WTC11 (cell line): ENCODE measurements around the gene RNU2-1. TPM values are rescaled to one million over a fixed set of nuclear protein-coding genes. Genes with fewer than 3 reads are reported as not detected.

Experiments
- ATF1 ChIP-seq: sonication (generic); formaldehyde crosslinking; IDR thresholded peaks from 2 replicates; pipeline ENCODE4 v1.8.1; 2023; ENCODE audit warnings: mild to moderate bottlenecking, moderate library complexity, missing genetic modification reagents
- CREB1 ChIP-seq: sonication (generic); formaldehyde crosslinking; IDR thresholded peaks from 2 replicates; pipeline ENCODE4 v1.8.0; 2023; ENCODE audit warnings: mild to moderate bottlenecking, missing genetic modification reagents
- ELF4 ChIP-seq: sonication (generic); formaldehyde crosslinking; IDR thresholded peaks from 2 replicates; pipeline ENCODE4 v1.8.1; 2022; ENCODE audit warnings: low read depth, mild to moderate bottlenecking, moderate library complexity, missing genetic modification reagents
- GABPB1 ChIP-seq: sonication (generic); formaldehyde crosslinking; IDR thresholded peaks from 2 replicates; pipeline ENCODE4 v1.8.1; 2023; ENCODE audit warnings: mild to moderate bottlenecking, missing genetic modification reagents
- IRF2 ChIP-seq: sonication (generic); formaldehyde crosslinking; IDR thresholded peaks from 2 replicates; pipeline ENCODE4 v1.8.0; 2022; ENCODE audit warnings: low read depth, missing genetic modification reagents, borderline replicate concordance
- JAZF1 ChIP-seq: fragments of 250-450 bp; sonication (Bioruptor Pico); IDR thresholded peaks from 2 replicates; pipeline ENCODE4 v1.9.0; 2021; ENCODE audit warnings: moderate library complexity, mild to moderate bottlenecking, inconsistent platforms
- NR1H2 ChIP-seq: sonication (generic); formaldehyde crosslinking; IDR thresholded peaks from 2 replicates; pipeline ENCODE4 v1.9.0; 2021; ENCODE audit warnings: mild to moderate bottlenecking, moderate library complexity, missing genetic modification reagents
- ZBTB21 ChIP-seq: sonication (generic); formaldehyde crosslinking; IDR thresholded peaks from 2 replicates; pipeline ENCODE4 v1.8.1; 2023; ENCODE audit warnings: mild to moderate bottlenecking, missing genetic modification reagents, borderline replicate concordance
- total RNA-seq: library from RNA; stranded (reverse); gene quantifications from 3 replicates; pipeline ENCODE4 v1.2.3, GENCODE V29; 2021
- TF ChIP-seq, protein P1 (sequence below): fragments of 250-450 bp; sonication (Bioruptor Pico); IDR thresholded peaks from 2 replicates; pipeline ENCODE4 v2.1.2; 2022; ENCODE audit warnings: mild to moderate bottlenecking, moderate library complexity
- TF ChIP-seq, protein P2 (sequence below): sonication (generic); formaldehyde crosslinking; IDR thresholded peaks from 2 replicates; pipeline ENCODE4 v1.8.1; 2023; ENCODE audit warnings: mild to moderate bottlenecking, missing genetic modification reagents
- TF ChIP-seq, protein P3 (sequence below): sonication (generic); formaldehyde crosslinking; IDR thresholded peaks from 2 replicates; pipeline ENCODE4 v1.8.0; 2023; ENCODE audit warnings: missing genetic modification reagents, mild to moderate bottlenecking, borderline replicate concordance
- TF ChIP-seq, protein P4 (sequence below): fragments of 200-600 bp; IDR thresholded peaks from 2 replicates; pipeline ENCODE4 v1.8.0; 2022; ENCODE audit warnings: antibody characterized with exemption
- TF ChIP-seq, protein P5 (sequence below): sonication (generic); formaldehyde crosslinking; IDR thresholded peaks from 2 replicates; pipeline ENCODE4 v1.8.0; 2022; ENCODE audit warnings: mild to moderate bottlenecking, missing genetic modification reagents

The RNU2-1 gene
- total RNA-seq, 1 experiment from 2014 or later, result 6,122 TPM

DNA sequence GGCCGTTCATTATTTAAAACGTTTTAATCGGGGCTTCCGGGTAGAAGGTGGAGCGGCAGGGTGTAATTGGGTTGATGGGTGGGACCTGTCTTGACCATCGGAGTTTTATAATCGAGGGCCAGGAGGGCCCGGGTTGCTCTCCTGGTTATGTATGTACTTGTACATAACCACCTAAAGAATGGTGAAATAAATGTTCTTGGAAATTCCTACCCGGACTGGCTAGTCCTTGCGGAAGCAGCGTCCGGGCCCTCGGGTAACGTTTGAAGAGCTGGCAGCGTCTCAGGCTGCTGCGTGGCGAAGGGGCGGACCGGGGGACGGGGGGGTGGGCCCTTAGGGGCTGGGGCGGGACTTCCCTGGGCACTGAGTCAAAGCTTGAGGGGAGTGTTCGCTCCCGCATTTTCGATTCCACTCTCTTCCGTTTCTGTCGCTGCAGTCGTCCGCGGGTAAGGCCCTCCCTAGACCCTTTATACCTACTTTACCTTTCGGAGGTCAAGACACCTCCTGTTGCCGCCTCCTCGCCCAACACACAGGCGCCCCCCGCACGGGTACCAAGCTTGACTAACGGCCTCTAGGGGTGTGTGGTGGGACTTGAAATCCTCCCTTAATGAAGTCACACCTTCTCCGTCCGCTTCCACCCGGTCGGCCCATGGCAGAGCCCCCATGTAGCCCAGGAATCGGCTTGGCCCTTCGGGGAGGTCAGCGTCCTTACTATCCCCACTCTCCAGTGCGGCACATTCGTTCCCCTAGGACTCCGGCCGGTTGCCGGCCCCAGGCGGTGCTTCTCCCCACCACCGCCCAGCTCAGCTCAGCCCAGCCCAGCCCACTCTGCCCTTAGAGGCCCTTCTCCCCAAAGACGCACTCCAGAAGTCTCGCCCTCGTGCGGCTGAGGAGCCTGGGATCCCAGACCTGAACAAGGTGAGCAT is 22.0 kb downstream of the RNU2-1 start, which contains the start of gene TMEM106A (continued):
- TF ChIP-seq, protein P1, sequence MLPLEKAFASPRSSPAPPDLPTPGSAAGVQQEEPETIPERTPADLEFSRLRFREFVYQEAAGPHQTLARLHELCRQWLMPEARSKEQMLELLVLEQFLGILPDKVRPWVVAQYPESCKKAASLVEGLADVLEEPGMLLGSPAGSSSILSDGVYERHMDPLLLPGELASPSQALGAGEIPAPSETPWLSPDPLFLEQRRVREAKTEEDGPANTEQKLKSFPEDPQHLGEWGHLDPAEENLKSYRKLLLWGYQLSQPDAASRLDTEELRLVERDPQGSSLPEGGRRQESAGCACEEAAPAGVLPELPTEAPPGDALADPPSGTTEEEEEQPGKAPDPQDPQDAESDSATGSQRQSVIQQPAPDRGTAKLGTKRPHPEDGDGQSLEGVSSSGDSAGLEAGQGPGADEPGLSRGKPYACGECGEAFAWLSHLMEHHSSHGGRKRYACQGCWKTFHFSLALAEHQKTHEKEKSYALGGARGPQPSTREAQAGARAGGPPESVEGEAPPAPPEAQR (CRISPR knock-in tag), result no peak
- TF ChIP-seq, protein P2, sequence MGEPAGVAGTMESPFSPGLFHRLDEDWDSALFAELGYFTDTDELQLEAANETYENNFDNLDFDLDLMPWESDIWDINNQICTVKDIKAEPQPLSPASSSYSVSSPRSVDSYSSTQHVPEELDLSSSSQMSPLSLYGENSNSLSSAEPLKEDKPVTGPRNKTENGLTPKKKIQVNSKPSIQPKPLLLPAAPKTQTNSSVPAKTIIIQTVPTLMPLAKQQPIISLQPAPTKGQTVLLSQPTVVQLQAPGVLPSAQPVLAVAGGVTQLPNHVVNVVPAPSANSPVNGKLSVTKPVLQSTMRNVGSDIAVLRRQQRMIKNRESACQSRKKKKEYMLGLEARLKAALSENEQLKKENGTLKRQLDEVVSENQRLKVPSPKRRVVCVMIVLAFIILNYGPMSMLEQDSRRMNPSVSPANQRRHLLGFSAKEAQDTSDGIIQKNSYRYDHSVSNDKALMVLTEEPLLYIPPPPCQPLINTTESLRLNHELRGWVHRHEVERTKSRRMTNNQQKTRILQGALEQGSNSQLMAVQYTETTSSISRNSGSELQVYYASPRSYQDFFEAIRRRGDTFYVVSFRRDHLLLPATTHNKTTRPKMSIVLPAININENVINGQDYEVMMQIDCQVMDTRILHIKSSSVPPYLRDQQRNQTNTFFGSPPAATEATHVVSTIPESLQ (CRISPR knock-in tag), result no peak
- TF ChIP-seq NR1H2 (CRISPR knock-in tag), result no peak
- no peak for TF ChIP-seq JAZF1 (CRISPR knock-in tag)
- TF ChIP-seq, protein P3, sequence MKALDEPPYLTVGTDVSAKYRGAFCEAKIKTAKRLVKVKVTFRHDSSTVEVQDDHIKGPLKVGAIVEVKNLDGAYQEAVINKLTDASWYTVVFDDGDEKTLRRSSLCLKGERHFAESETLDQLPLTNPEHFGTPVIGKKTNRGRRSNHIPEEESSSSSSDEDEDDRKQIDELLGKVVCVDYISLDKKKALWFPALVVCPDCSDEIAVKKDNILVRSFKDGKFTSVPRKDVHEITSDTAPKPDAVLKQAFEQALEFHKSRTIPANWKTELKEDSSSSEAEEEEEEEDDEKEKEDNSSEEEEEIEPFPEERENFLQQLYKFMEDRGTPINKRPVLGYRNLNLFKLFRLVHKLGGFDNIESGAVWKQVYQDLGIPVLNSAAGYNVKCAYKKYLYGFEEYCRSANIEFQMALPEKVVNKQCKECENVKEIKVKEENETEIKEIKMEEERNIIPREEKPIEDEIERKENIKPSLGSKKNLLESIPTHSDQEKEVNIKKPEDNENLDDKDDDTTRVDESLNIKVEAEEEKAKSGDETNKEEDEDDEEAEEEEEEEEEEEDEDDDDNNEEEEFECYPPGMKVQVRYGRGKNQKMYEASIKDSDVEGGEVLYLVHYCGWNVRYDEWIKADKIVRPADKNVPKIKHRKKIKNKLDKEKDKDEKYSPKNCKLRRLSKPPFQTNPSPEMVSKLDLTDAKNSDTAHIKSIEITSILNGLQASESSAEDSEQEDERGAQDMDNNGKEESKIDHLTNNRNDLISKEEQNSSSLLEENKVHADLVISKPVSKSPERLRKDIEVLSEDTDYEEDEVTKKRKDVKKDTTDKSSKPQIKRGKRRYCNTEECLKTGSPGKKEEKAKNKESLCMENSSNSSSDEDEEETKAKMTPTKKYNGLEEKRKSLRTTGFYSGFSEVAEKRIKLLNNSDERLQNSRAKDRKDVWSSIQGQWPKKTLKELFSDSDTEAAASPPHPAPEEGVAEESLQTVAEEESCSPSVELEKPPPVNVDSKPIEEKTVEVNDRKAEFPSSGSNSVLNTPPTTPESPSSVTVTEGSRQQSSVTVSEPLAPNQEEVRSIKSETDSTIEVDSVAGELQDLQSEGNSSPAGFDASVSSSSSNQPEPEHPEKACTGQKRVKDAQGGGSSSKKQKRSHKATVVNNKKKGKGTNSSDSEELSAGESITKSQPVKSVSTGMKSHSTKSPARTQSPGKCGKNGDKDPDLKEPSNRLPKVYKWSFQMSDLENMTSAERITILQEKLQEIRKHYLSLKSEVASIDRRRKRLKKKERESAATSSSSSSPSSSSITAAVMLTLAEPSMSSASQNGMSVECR, result peak; percentile 48; the same call in 1 of the 2 replicates
- TF ChIP-seq, protein P4, sequence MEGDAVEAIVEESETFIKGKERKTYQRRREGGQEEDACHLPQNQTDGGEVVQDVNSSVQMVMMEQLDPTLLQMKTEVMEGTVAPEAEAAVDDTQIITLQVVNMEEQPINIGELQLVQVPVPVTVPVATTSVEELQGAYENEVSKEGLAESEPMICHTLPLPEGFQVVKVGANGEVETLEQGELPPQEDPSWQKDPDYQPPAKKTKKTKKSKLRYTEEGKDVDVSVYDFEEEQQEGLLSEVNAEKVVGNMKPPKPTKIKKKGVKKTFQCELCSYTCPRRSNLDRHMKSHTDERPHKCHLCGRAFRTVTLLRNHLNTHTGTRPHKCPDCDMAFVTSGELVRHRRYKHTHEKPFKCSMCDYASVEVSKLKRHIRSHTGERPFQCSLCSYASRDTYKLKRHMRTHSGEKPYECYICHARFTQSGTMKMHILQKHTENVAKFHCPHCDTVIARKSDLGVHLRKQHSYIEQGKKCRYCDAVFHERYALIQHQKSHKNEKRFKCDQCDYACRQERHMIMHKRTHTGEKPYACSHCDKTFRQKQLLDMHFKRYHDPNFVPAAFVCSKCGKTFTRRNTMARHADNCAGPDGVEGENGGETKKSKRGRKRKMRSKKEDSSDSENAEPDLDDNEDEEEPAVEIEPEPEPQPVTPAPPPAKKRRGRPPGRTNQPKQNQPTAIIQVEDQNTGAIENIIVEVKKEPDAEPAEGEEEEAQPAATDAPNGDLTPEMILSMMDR, result no peak
- TF ChIP-seq ZBTB21 (CRISPR knock-in tag), result no peak
- no peak for TF ChIP-seq IRF2 (CRISPR knock-in tag)
- TF ChIP-seq ELF4 (CRISPR knock-in tag), result no peak
- TF ChIP-seq ATF1 (CRISPR knock-in tag), result no peak
- no peak for TF ChIP-seq CREB1 (CRISPR knock-in tag)
- TF ChIP-seq GABPB1 (CRISPR knock-in tag), result peak; percentile 12; the same call in 1 of the 2 replicates
- TF ChIP-seq, protein P5, sequence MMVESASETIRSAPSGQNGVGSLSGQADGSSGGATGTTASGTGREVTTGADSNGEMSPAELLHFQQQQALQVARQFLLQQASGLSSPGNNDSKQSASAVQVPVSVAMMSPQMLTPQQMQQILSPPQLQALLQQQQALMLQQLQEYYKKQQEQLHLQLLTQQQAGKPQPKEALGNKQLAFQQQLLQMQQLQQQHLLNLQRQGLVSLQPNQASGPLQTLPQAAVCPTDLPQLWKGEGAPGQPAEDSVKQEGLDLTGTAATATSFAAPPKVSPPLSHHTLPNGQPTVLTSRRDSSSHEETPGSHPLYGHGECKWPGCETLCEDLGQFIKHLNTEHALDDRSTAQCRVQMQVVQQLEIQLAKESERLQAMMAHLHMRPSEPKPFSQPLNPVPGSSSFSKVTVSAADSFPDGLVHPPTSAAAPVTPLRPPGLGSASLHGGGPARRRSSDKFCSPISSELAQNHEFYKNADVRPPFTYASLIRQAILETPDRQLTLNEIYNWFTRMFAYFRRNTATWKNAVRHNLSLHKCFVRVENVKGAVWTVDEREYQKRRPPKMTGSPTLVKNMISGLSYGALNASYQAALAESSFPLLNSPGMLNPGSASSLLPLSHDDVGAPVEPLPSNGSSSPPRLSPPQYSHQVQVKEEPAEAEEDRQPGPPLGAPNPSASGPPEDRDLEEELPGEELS (CRISPR knock-in tag), result no peak
